GM10266 (cell line): ENCODE measurements around the gene SH3PXD2A.

Experiments
- DNase-seq: peaks from one replicate; pipeline ENCODE4 v3.0.0; 2012; ENCODE audit errors: extremely low spot score
- CTCF ChIP-seq: IDR thresholded peaks from 2 replicates; pipeline ENCODE4 v1.5.1; 2012; ENCODE audit warnings: mild to moderate bottlenecking, low read depth; ENCODE audit not compliant: control insufficient read depth, insufficient read depth; ENCODE audit errors: missing control alignments

Gene SH3PXD2A

GRCh38 chr10:103832806-103833205, 22.6 kb downstream of the SH3PXD2A start:
- TF ChIP-seq CTCF, result no peak
- no peak for DNase-seq

- TF ChIP-seq CTCF, result no peak
- no peak for DNase-seq
Observed at GRCh38 chr10:103829838-103830465, 25.4 kb downstream of the SH3PXD2A start.

GRCh38 chr10:103829278-103829677, 26.1 kb downstream of the SH3PXD2A start:
- TF ChIP-seq CTCF, result no peak
- DNase-seq, result no peak

GRCh38 chr10:103828587-103829197, 26.7 kb downstream of the SH3PXD2A start:
- DNase-seq, result no peak
- no peak for TF ChIP-seq CTCF

GRCh38 chr10:103828107-103828506, 27.3 kb downstream of the SH3PXD2A start:
- no peak for DNase-seq
- no peak for TF ChIP-seq CTCF

- no peak for DNase-seq
- TF ChIP-seq CTCF, result no peak
Observed at GRCh38 chr10:103826885-103827284, 28.5 kb downstream of the SH3PXD2A start.

- no peak for TF ChIP-seq CTCF
- DNase-seq, result no peak
Observed at GRCh38 chr10:103824281-103824680, 31.1 kb downstream of the SH3PXD2A start.
